Activated CD8-positive, alpha-beta memory T cell treated with anti-CD3 and anti-CD28 coated beads, Interleukin-2, amount 10 ng/mL, durations not matched to agents 7 days and 5 days (primary cell): ENCODE data around the gene TMEM132D. TPM values are rescaled to one million over a fixed set of nuclear protein-coding genes. Genes with fewer than 3 reads are reported as not detected.
"Not testable (repeated sequence)": the region's sequence is repeated elsewhere in the genome, so short reads cannot be mapped to it uniquely, and the experiment has no call there.

ENCODE experiments used
- ATAC-seq: fragments of 150-1000 bp; cut with Tn5 transposase; one replicate; pipeline ENCODE4 v1.10.0; 2021; ENCODE audit warnings: moderate library complexity
- CTCF ChIA-PET: fragments of 350-600 bp; sonication (Branson Sonifier 250); formaldehyde crosslinking; loops from one replicate; lab custom pipeline; 2021; ENCODE audit warnings: antibody characterized with exemption; lab: Charles Lee
- DNase-seq: peaks from one replicate; pipeline ENCODE4 v3.0.0-alpha.2; 2020
- H3K27ac Mint-ChIP-seq: one replicate; pipeline ENCODE4 v1.8.0; 2021; ENCODE audit warnings: mild to moderate bottlenecking, mixed read lengths
- H3K27me3 Mint-ChIP-seq: one replicate; pipeline ENCODE4 v1.8.0; 2021; ENCODE audit warnings: mixed read lengths
- H3K36me3 Mint-ChIP-seq: one replicate; pipeline ENCODE4 v1.8.0; 2021; ENCODE audit warnings: mild to moderate bottlenecking, mixed read lengths
- H3K4me1 Mint-ChIP-seq: one replicate; pipeline ENCODE4 v1.8.0; 2021; ENCODE audit warnings: mixed read lengths
- H3K4me3 Mint-ChIP-seq: one replicate; pipeline ENCODE4 v1.8.0; 2021; ENCODE audit warnings: mild to moderate bottlenecking, moderate library complexity, mixed read lengths
- H3K9me3 Mint-ChIP-seq: one replicate; pipeline ENCODE4 v1.8.0; 2022; ENCODE audit warnings: low read depth, mixed read lengths
- total RNA-seq, 2 experiments: library from RNA; stranded (reverse); gene quantifications; one replicate each; pipeline ENCODE4 v1.2.3, GENCODE V29; 2021

TMEM132D gene
- total RNA-seq, 2 experiments from 2014 or later, result not detected

DNA sequence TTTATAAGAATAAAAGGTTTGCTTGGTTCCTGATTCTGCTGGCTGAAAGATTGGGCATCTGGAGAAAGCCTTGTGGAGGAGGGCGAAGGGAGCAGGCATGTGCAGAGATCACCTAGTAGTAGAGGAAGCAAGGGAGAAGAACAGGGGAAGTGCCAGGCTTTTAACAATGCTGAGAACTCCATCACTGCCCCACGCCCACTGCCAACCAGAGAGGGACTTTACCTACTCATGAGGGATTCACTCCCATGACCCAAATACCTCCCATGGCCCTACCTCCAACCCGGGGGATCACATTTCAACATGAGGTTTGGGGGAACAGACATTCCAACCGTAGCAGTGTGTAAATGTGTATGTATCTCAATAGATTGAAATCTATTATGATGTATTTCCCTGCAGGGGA lies 690.3 kb downstream of the TMEM132D start:
- H3K4me1 Mint-ChIP-seq, result no peaks in the 10 kb centered on the region
- H3K27me3 Mint-ChIP-seq, result no peaks in the 10 kb centered on the region
- H3K9me3 Mint-ChIP-seq, result peaks cover 13% of the 10 kb centered on the region
- CTCF ChIA-PET, result no interaction called here
- H3K27ac Mint-ChIP-seq, result no peak overlapping the region
- no peaks in the 10 kb centered on the region for H3K36me3 Mint-ChIP-seq
- DNase-seq (no peak), ATAC-seq (no peak)
- H3K4me3 Mint-ChIP-seq, result no peak overlapping the region

- Mint-ChIP-seq H3K4me1 (no peaks in the 10 kb centered on the region), H3K27ac (no peak overlapping the region), H3K9me3 (peaks cover 13% of the 10 kb centered on the region), H3K4me3 (no peak overlapping the region), H3K36me3 (no peaks in the 10 kb centered on the region), H3K27me3 (no peaks in the 10 kb centered on the region)
- CTCF ChIA-PET, result no interaction called here
- ATAC-seq (no peak), DNase-seq (no peak)
These were observed 691.8 kb downstream of the TMEM132D start for GRCh38 chr12:129211862-129212630.

DNA sequence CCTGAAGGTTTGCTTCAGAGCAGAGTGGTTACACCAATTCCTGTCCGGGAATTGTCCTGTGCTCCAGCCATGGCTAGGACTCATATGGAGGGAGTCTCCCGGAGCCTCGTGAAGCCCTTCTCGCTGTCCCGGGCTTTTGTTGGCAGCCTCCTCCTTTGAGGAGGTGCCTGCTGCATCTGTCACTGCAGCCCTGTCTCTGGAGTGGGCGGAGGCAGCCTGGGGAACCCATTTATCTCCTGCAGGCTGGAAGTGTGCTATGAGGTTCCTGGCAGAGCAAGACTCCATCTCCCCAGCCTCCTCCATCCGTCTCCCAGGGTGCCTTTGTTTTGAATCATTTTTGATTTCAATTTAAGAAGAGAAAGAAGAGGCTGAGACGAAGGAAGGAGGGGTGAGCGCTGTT lies 695.3 kb downstream of the TMEM132D start:
- Mint-ChIP-seq H3K4me3 (no peak overlapping the region), H3K27me3 (no peaks in the 10 kb centered on the region), H3K4me1 (no peaks in the 10 kb centered on the region), H3K9me3 (peaks cover 2% of the 10 kb centered on the region), H3K27ac (no peak overlapping the region), H3K36me3 (no peaks in the 10 kb centered on the region)
- CTCF ChIA-PET, result no interaction called here
- DNase-seq (no peak), ATAC-seq (no peak)

DNA sequence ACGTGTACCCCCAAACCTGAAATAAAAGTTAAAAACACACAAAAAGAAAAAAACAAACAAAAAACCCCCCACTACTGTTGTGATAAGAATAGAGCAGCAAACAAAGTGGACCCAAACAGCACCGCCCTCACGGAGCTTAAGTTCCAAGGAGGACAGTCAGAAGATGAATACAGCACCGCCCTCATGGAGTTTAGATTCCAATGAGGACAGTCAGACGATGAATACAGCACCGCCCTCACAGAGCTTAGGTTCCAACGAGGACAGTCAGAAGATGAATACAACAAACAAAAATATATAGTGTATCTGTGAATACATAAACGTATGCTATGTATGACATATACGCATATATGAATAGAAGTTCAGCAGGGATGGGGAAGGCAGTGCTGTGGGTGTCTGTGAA lies 696.7 kb downstream of the TMEM132D start:
- Mint-ChIP-seq H3K27ac (no peak overlapping the region), H3K4me3 (no peak overlapping the region), H3K4me1 (no peaks in the 10 kb centered on the region), H3K9me3 (peaks cover 2% of the 10 kb centered on the region), H3K27me3 (no peaks in the 10 kb centered on the region), H3K36me3 (no peaks in the 10 kb centered on the region)
- no peak for DNase-seq
- CTCF ChIA-PET, result no interaction called here
- ATAC-seq, result no peak

DNA sequence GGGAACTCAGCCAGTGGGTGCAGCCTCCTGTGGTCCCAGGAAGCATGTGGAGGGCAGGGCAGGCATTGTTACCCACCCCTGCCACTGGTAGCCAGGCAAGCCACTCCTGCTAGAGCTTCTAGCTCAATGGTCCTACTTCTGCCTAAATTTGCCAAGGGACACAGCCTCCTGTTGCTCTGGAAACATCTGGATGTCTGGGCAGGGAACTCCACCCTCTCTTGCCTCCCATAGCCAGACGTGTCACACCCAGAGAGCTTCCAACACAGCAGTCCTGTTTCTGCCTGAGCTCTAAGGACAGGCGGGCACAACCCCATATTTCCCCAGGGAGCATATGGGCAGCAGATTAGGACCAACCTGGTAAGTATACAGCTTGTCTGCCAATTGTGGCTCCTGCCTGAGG lies 700.4 kb downstream of the TMEM132D start:
- no peaks in the 10 kb centered on the region for H3K4me1 Mint-ChIP-seq
- H3K36me3 Mint-ChIP-seq, result no peaks in the 10 kb centered on the region
- H3K27me3 Mint-ChIP-seq, result no peaks in the 10 kb centered on the region
- CTCF ChIA-PET, result no interaction called here
- ATAC-seq (no peak), DNase-seq (no peak)
- no peak overlapping the region for H3K27ac Mint-ChIP-seq
- H3K9me3 Mint-ChIP-seq, result no peaks in the 10 kb centered on the region
- H3K4me3 Mint-ChIP-seq, result no peak overlapping the region

GRCh38 chr12:129202109-129202814 lies 701.6 kb downstream of the TMEM132D start:
- no peaks in the 10 kb centered on the region for H3K27me3 Mint-ChIP-seq
- H3K4me1 Mint-ChIP-seq, result no peaks in the 10 kb centered on the region
- CTCF ChIA-PET, result no interaction called here
- DNase-seq (no peak), ATAC-seq (no peak)
- no peaks in the 10 kb centered on the region for H3K9me3 Mint-ChIP-seq
- no peak overlapping the region for H3K4me3 Mint-ChIP-seq
- no peak overlapping the region for H3K27ac Mint-ChIP-seq
- no peaks in the 10 kb centered on the region for H3K36me3 Mint-ChIP-seq

- H3K4me1 Mint-ChIP-seq, result no peaks in the 10 kb centered on the region
- DNase-seq, result no peak
- no peak overlapping the region for H3K4me3 Mint-ChIP-seq
- ATAC-seq, result no peak
- no peaks in the 10 kb centered on the region for H3K36me3 Mint-ChIP-seq
- no peaks in the 10 kb centered on the region for H3K27me3 Mint-ChIP-seq
- CTCF ChIA-PET, result no interaction called here
- H3K27ac Mint-ChIP-seq, result no peak overlapping the region
- H3K9me3 Mint-ChIP-seq, result no peaks in the 10 kb centered on the region
These were observed 702.8 kb downstream of the TMEM132D start for GRCh38 chr12:129201029-129201428.

- CTCF ChIA-PET, result interaction anchor here (0.6 kb wide), 1 partner anchor 290 kb away, joined by 3 read pairs; no protein-coding TSS in a partner anchor
- H3K9me3 Mint-ChIP-seq, result no peaks in the 10 kb centered on the region
- DNase-seq (no peak), ATAC-seq (no peak)
- H3K4me3 Mint-ChIP-seq, result no peak overlapping the region
- no peaks in the 10 kb centered on the region for H3K27me3 Mint-ChIP-seq
- H3K36me3 Mint-ChIP-seq, result no peaks in the 10 kb centered on the region
- no peaks in the 10 kb centered on the region for H3K4me1 Mint-ChIP-seq
- H3K27ac Mint-ChIP-seq, result no peak overlapping the region
These were observed 703.2 kb downstream of the TMEM132D start for GRCh38 chr12:129200576-129200975.

- H3K36me3 Mint-ChIP-seq, result no peaks in the 10 kb centered on the region
- no peaks in the 10 kb centered on the region for H3K27me3 Mint-ChIP-seq
- CTCF ChIA-PET, result no interaction called here
- H3K4me3 Mint-ChIP-seq, result no peak overlapping the region
- H3K27ac Mint-ChIP-seq, result no peak overlapping the region
- H3K9me3 Mint-ChIP-seq, result peaks cover 6% of the 10 kb centered on the region
- DNase-seq, result no peak
- ATAC-seq, result no peak
- H3K4me1 Mint-ChIP-seq, result no peaks in the 10 kb centered on the region
These were observed 706.9 kb downstream of the TMEM132D start for GRCh38 chr12:129196927-129197326.

- ATAC-seq (no peak), DNase-seq (no peak)
- Mint-ChIP-seq H3K4me3 (no peak overlapping the region), H3K27me3 (no peaks in the 10 kb centered on the region), H3K36me3 (no peaks in the 10 kb centered on the region), H3K4me1 (no peaks in the 10 kb centered on the region), H3K27ac (no peak overlapping the region), H3K9me3 (peaks cover 6% of the 10 kb centered on the region)
- CTCF ChIA-PET, result no interaction called here
These were observed 708.7 kb downstream of the TMEM132D start for GRCh38 chr12:129195081-129195480.

DNA sequence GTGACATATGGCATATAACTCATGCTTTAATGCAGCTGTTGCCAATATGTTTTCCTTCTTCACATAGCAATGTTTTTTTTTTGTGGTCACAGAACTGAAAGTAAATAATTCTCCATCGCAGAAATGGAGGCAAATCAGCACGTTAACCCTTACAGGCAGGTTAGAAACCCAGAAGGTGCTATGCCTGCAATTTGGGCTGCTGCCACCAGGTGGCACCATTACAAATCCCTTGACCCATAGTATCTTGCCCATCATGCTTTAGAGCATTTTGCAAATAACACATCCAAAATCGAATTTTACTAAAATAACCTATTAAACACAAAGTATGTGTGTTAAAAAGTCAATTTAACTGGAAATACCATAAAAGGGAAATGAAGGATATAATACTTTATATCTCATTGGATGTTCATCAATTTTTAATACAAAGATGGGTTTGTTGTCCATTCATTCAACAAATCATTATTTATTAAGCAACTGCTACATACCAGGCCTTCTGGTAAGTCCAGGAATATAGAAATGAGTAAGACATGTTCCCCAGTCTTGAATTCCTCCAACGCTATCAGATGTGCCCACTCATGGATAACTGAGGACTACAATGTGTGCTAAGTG lies 710.5 kb downstream of the TMEM132D start:
- Mint-ChIP-seq H3K36me3 (no peaks in the 10 kb centered on the region), H3K27me3 (no peaks in the 10 kb centered on the region), H3K27ac (no peak overlapping the region), H3K4me3 (no peak overlapping the region), H3K4me1 (no peaks in the 10 kb centered on the region), H3K9me3 (peaks cover 7% of the 10 kb centered on the region)
- CTCF ChIA-PET, result no interaction called here
- ATAC-seq (no peak), DNase-seq (no peak)

DNA sequence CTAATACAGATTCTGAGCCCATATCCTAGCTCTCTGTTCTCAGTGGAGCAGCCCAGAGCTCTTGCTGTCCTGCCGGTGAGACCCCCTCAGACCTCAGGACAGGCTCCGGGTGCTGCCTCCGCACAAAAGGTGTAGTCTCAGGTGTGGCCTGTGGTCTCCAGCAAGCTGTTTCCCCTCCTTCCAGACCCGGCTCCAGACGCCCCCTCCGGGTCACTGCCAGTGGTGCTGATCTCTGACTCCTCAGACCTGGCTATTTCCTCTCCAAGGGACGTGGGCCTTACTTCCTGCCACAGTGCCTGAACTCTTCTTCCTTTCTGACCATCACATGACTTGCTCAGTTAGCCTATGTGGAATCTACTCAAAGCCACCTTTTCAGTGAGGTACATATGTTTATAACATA lies 713.0 kb downstream of the TMEM132D start:
- CTCF ChIA-PET, result no interaction called here

GRCh38 chr12:129189879-129190278 lies 713.9 kb downstream of the TMEM132D start:
- H3K4me1 Mint-ChIP-seq, DNase-seq, H3K4me3 Mint-ChIP-seq, H3K9me3 Mint-ChIP-seq, H3K27me3 Mint-ChIP-seq, CTCF ChIA-PET, H3K36me3 Mint-ChIP-seq, ATAC-seq, H3K27ac Mint-ChIP-seq: not testable (repeated sequence)

More for the DNA sequence above, 713.0 kb downstream of the TMEM132D start:
- no peaks in the 10 kb centered on the region for H3K4me1 Mint-ChIP-seq
- ATAC-seq, result no peak
- H3K36me3 Mint-ChIP-seq, result no peaks in the 10 kb centered on the region
- H3K4me3 Mint-ChIP-seq, result no peak overlapping the region
- no peaks in the 10 kb centered on the region for H3K27me3 Mint-ChIP-seq
- no peak for DNase-seq
- H3K9me3 Mint-ChIP-seq, result peaks cover 7% of the 10 kb centered on the region
- no peak overlapping the region for H3K27ac Mint-ChIP-seq

DNA sequence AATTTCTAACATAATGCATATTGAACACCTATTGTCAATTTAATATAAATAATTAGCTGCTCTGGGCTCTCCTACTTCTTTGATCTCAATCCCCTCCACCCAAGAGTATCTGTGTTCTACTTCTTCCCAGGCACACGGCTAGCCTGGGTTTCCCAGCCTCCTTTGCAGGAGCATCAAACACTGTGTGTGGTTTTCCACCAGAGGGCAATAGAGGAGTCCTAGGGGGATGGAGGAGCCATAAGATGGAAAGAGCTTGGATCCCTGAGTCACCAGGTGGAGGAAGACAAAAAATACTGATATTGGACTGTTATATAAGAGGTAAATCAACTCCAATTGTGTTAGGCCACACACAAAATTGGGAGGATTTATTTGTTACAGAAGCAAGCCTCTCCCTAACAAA lies 716.9 kb downstream of the TMEM132D start:
- H3K4me1 Mint-ChIP-seq, result no peaks in the 10 kb centered on the region
- no peak overlapping the region for H3K27ac Mint-ChIP-seq
- CTCF ChIA-PET, result no interaction called here
- H3K9me3 Mint-ChIP-seq, result peaks cover 4% of the 10 kb centered on the region
- ATAC-seq (no peak), DNase-seq (no peak)
- H3K27me3 Mint-ChIP-seq, result no peaks in the 10 kb centered on the region
- H3K36me3 Mint-ChIP-seq, result no peaks in the 10 kb centered on the region
- no peak overlapping the region for H3K4me3 Mint-ChIP-seq
